CD8-positive, alpha-beta memory T cell (primary cell): ENCODE measurements around the gene UQCR10. TPM values are rescaled to one million over a fixed set of nuclear protein-coding genes. Genes with fewer than 3 reads are reported as not detected.

ENCODE experiments used
- CTCF ChIA-PET: fragments of 350-600 bp; sonication (Branson Sonifier 250); formaldehyde crosslinking; loops from one replicate; lab custom pipeline; 2021; ENCODE audit warnings: antibody characterized with exemption; lab: Charles Lee
- POLR2A ChIA-PET: fragments of 350-600 bp; sonication (Branson Sonifier 250); formaldehyde crosslinking; loops from one replicate; lab custom pipeline; 2021; ENCODE audit warnings: antibody characterized with exemption; lab: Charles Lee
- DNase-seq, 5 donors: peaks; one replicate each; pipeline versions ENCODE4 v3.0.0 to v3.0.0-alpha.2; 2020 to 2022; ENCODE audit warnings: mixed read lengths in 1 of 5
- H3K27ac ChIP-seq: one replicate; pipeline ENCODE4 v1.7.0; 2013; ENCODE audit warnings: low read depth, mild to moderate bottlenecking, low read length, moderate library complexity
- H3K27me3 ChIP-seq: 2 replicates; pipeline ENCODE4 v1.7.0; 2013; ENCODE audit warnings: low read length, mild to moderate bottlenecking; ENCODE audit not compliant: insufficient read depth, poor library complexity, severe bottlenecking
- H3K36me3 ChIP-seq: 2 replicates; pipeline ENCODE4 v1.7.0; 2013; ENCODE audit warnings: mild to moderate bottlenecking, low read length, moderate library complexity; ENCODE audit not compliant: insufficient read depth
- H3K4me1 ChIP-seq: 2 replicates; pipeline ENCODE4 v1.7.0; 2013; ENCODE audit warnings: mild to moderate bottlenecking, low read length, moderate library complexity; ENCODE audit not compliant: insufficient read depth
- H3K4me3 ChIP-seq: 2 replicates; pipeline ENCODE4 v1.7.0; 2013; ENCODE audit warnings: mild to moderate bottlenecking, low read length
- H3K9me3 ChIP-seq: 2 replicates; pipeline ENCODE4 v1.7.0; 2013; ENCODE audit warnings: mild to moderate bottlenecking, low read length
- H3K27ac Mint-ChIP-seq, 8 donors: one replicate each; pipeline ENCODE4 v1.8.0; 2020 to 2021; ENCODE audit warnings: mixed read lengths in 8 of 8, mild to moderate bottlenecking in 6 of 8, inconsistent platforms in 3 of 8, moderate library complexity in 3 of 8
- H3K27me3 Mint-ChIP-seq, 2 donors: one replicate each; pipeline ENCODE4 v1.8.0; 2020 to 2021; ENCODE audit warnings: mixed read lengths in 2 of 2, mild to moderate bottlenecking in 1 of 2, moderate library complexity in 1 of 2
- H3K36me3 Mint-ChIP-seq, 3 donors: one replicate each; pipeline ENCODE4 v1.8.0; 2020 to 2021; ENCODE audit warnings: mixed read lengths in 3 of 3, inconsistent platforms in 1 of 3, mild to moderate bottlenecking in 1 of 3
- H3K4me1 Mint-ChIP-seq, 3 donors: one replicate each; pipeline ENCODE4 v1.8.0; 2020 to 2021; ENCODE audit warnings: mixed read lengths in 3 of 3, inconsistent platforms in 1 of 3, mild to moderate bottlenecking in 1 of 3
- H3K4me3 Mint-ChIP-seq, 7 donors: one replicate each; pipeline ENCODE4 v1.8.0; 2020 to 2021; ENCODE audit warnings: mixed read lengths in 7 of 7, mild to moderate bottlenecking in 6 of 7, moderate library complexity in 4 of 7, inconsistent platforms in 2 of 7
- H3K9me3 Mint-ChIP-seq, 5 donors: one replicate each; pipeline ENCODE4 v1.8.0; 2020 to 2022; ENCODE audit warnings: mixed read lengths in 5 of 5, mild to moderate bottlenecking in 3 of 5, moderate library complexity in 2 of 5, inconsistent platforms in 1 of 5
- polyA plus RNA-seq: library from polyadenylated mRNA; unstranded; fragments of 300-500 nt; fragmentation: Illumina TruSeq; gene quantifications from one replicate; pipeline ENCODE4 v1.2.3, GENCODE V29; 2021
- total RNA-seq, 2 experiments: library from RNA; stranded (reverse); gene quantifications; one replicate each; pipeline ENCODE4 v1.2.3, GENCODE V29; 2021

The UQCR10 gene
- total and polyA plus RNA-seq, 3 experiments from 2014 or later, result 114 to 307 (median 121) TPM

DNA sequence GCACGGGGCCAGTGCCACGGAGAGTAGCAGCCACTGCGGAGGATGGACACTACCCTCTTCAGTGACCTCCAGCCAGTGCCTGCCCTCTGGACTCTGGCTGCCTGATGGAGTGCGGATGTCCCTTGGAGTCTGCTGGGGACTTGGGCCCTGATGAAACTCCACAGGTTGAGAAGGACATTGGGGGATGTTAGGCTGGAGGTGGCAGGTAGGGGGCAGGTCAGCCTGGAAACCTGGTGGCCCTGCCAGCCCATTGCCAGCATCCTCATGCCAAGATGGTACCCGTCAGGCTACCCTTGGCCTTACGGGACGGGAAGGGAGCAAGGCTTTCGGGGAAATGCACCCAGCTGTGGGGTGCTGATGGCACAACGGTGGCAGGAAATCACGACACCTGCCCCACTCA is 43.4 kb upstream of the UQCR10 start:
- Mint-ChIP-seq H3K27me3 (peaks cover 12 to 16% of the 10 kb centered on the region in 2 donors), H3K27ac (no peak overlapping the region), H3K36me3 (no peaks in the 10 kb centered on the region), H3K4me1 (peaks cover 0 to 8% (median 2%) of the 10 kb centered on the region in 3 donors), H3K4me3 (no peak overlapping the region), H3K9me3 (no peaks in the 10 kb centered on the region)
- Histone ChIP-seq H3K27me3 (peaks cover 3% of the 10 kb centered on the region), H3K36me3 (no peaks in the 10 kb centered on the region), H3K4me3 (no peak overlapping the region), H3K9me3 (no peaks in the 10 kb centered on the region), H3K27ac (no peak overlapping the region), H3K4me1 (no peaks in the 10 kb centered on the region)
- DNase-seq, result no peak
- ChIA-PET CTCF (no interaction called here), POLR2A (no interaction called here)

- ChIA-PET POLR2A (no interaction called here), CTCF (no interaction called here)
- no peaks in the 10 kb centered on the region for H3K9me3 Mint-ChIP-seq
- no peak for DNase-seq
- no peaks in the 10 kb centered on the region for H3K4me1 ChIP-seq
- H3K27me3 ChIP-seq, result no peaks in the 10 kb centered on the region
- H3K36me3 Mint-ChIP-seq, result peaks cover 0 to 4% (median 0%) of the 10 kb centered on the region in 3 donors
- H3K9me3 ChIP-seq, result no peaks in the 10 kb centered on the region
- H3K4me3 Mint-ChIP-seq, result no peak overlapping the region
- no peak overlapping the region for H3K27ac ChIP-seq
- H3K4me1 Mint-ChIP-seq, result no peaks in the 10 kb centered on the region
- peak overlapping the region in 1 of 8 donors; percentile 74 for H3K27ac Mint-ChIP-seq
- no peak overlapping the region for H3K4me3 ChIP-seq
- no peaks in the 10 kb centered on the region for H3K36me3 ChIP-seq
- H3K27me3 Mint-ChIP-seq, result peaks cover 5 to 8% of the 10 kb centered on the region in 2 donors
Observed at GRCh38 chr22:29724843-29725242, 42.3 kb upstream of the UQCR10 start.

DNA sequence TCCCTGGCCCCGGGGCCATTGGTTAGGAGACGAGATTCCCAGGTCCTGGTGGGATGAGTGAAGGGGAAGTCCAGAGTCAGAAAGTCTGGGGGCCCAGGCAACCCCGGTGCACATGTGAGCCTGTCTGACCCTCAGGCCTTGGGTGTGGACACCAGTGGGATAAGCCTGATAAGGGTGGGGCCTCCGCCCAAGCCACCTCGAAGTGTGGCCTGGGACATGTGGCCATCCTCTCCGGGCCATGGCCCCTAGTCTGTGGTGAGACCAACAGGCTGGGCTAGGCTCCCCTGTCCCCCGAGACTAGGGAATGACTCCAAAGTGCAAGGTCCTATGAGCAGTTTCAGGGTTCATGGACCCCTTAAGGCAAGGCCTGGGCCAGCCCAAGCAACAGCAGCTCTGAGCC is 41.1 kb upstream of the UQCR10 start:
- no peaks in the 10 kb centered on the region for H3K4me1 Mint-ChIP-seq
- H3K27ac Mint-ChIP-seq, result no peak overlapping the region
- H3K9me3 ChIP-seq, result no peaks in the 10 kb centered on the region
- ChIA-PET CTCF (no interaction called here), POLR2A (no interaction called here)
- no peaks in the 10 kb centered on the region for H3K36me3 ChIP-seq
- peaks cover 5 to 8% of the 10 kb centered on the region in 2 donors for H3K27me3 Mint-ChIP-seq
- no peaks in the 10 kb centered on the region for H3K27me3 ChIP-seq
- H3K36me3 Mint-ChIP-seq, result peaks cover 0 to 11% (median 2%) of the 10 kb centered on the region in 3 donors
- no peaks in the 10 kb centered on the region for H3K4me1 ChIP-seq
- H3K27ac ChIP-seq, result no peak overlapping the region
- no peaks in the 10 kb centered on the region for H3K9me3 Mint-ChIP-seq
- no peak overlapping the region for H3K4me3 ChIP-seq
- peak overlapping the region in 1 of 7 donors; percentile 18 for H3K4me3 Mint-ChIP-seq
- no peak for DNase-seq

DNA sequence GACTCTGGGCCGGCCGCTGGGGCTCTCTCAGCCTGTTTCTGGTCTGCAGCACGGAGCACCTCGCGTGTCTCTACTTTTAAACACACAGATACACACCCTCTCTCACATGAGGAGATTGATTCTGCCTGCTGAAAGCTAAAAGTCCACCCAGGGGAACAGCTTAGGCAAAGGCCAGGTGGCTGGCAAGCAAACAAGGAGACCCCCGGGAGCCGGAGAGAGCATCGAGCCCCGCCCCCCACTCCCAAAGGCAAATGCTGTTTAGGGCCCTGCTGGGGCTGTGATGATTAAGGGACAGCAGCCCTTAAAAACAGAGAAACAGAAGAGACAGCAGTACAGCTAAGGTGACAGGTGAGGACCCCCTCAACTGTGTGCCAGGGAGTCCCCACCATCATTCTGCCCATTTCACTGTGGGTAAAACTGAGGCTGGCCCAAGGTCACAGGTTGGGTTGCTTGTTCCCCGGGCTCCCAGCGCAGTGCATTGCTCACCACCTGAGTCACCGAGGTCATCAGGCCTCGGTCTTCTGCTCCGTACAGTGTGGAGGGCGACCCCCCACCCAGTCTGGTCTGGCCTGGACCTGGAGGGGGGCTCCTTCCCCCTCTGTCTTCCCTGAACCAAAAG is 40.5 kb upstream of the UQCR10 start:
- no peak overlapping the region for H3K27ac ChIP-seq
- ChIA-PET CTCF (no interaction called here), POLR2A (no interaction called here)
- H3K36me3 Mint-ChIP-seq, result peaks cover 0 to 16% (median 5%) of the 10 kb centered on the region in 3 donors
- no peaks in the 10 kb centered on the region for H3K9me3 ChIP-seq
- no peak for DNase-seq
- H3K27me3 Mint-ChIP-seq, result peaks cover 2 to 3% of the 10 kb centered on the region in 2 donors
- no peaks in the 10 kb centered on the region for H3K4me1 Mint-ChIP-seq
- H3K27ac Mint-ChIP-seq, result no peak overlapping the region
- no peaks in the 10 kb centered on the region for H3K4me1 ChIP-seq
- H3K4me3 Mint-ChIP-seq, result no peak overlapping the region
- H3K27me3 ChIP-seq, result no peaks in the 10 kb centered on the region
- H3K4me3 ChIP-seq, result no peak overlapping the region
- H3K9me3 Mint-ChIP-seq, result no peaks in the 10 kb centered on the region
- H3K36me3 ChIP-seq, result no peaks in the 10 kb centered on the region

DNA sequence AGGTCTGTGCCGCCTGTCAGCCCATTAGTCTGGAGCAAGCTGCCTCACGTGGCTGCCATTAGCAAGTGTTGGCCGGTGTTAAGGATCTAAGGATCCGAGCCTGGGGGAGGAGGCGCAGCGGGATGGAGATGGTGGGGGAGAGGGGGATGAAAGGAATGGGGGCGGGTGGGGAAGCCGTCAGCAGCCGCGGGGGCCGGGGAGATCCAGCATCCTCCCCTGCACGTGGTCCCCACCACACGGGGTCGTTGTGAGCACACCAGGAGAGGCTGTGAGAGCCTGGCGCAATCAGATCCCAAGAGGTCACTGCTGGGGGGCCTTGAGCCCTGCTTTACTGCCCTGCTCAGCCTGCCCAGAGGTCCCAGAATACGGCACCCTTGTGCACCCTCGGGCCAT is 40.0 kb upstream of the UQCR10 start:
- Mint-ChIP-seq H3K4me3 (no peak overlapping the region), H3K27me3 (peaks cover 0 to 2% of the 10 kb centered on the region in 2 donors), H3K9me3 (no peaks in the 10 kb centered on the region), H3K4me1 (no peaks in the 10 kb centered on the region), H3K36me3 (peaks cover 0 to 20% (median 9%) of the 10 kb centered on the region in 3 donors), H3K27ac (no peak overlapping the region)
- Histone ChIP-seq H3K36me3 (no peaks in the 10 kb centered on the region), H3K27me3 (no peaks in the 10 kb centered on the region), H3K4me3 (no peak overlapping the region), H3K9me3 (no peaks in the 10 kb centered on the region), H3K4me1 (no peaks in the 10 kb centered on the region), H3K27ac (no peak overlapping the region)
- ChIA-PET POLR2A (no interaction called here), CTCF (no interaction called here)
- DNase-seq, result no peak

- no peak overlapping the region for H3K27ac Mint-ChIP-seq
- no peak overlapping the region for H3K4me3 ChIP-seq
- no peaks in the 10 kb centered on the region for H3K9me3 ChIP-seq
- no peaks in the 10 kb centered on the region for H3K4me1 ChIP-seq
- DNase-seq, result no peak
- H3K27me3 Mint-ChIP-seq, result peaks cover 0 to 2% of the 10 kb centered on the region in 2 donors
- H3K4me1 Mint-ChIP-seq, result no peaks in the 10 kb centered on the region
- H3K27me3 ChIP-seq, result no peaks in the 10 kb centered on the region
- no peaks in the 10 kb centered on the region for H3K9me3 Mint-ChIP-seq
- H3K36me3 Mint-ChIP-seq, result peaks cover 0 to 29% (median 11%) of the 10 kb centered on the region in 3 donors
- no peak overlapping the region for H3K27ac ChIP-seq
- ChIA-PET POLR2A (no interaction called here), CTCF (no interaction called here)
- no peaks in the 10 kb centered on the region for H3K36me3 ChIP-seq
- no peak overlapping the region for H3K4me3 Mint-ChIP-seq
Observed at GRCh38 chr22:29729161-29729560, 38.0 kb upstream of the UQCR10 start.

DNA sequence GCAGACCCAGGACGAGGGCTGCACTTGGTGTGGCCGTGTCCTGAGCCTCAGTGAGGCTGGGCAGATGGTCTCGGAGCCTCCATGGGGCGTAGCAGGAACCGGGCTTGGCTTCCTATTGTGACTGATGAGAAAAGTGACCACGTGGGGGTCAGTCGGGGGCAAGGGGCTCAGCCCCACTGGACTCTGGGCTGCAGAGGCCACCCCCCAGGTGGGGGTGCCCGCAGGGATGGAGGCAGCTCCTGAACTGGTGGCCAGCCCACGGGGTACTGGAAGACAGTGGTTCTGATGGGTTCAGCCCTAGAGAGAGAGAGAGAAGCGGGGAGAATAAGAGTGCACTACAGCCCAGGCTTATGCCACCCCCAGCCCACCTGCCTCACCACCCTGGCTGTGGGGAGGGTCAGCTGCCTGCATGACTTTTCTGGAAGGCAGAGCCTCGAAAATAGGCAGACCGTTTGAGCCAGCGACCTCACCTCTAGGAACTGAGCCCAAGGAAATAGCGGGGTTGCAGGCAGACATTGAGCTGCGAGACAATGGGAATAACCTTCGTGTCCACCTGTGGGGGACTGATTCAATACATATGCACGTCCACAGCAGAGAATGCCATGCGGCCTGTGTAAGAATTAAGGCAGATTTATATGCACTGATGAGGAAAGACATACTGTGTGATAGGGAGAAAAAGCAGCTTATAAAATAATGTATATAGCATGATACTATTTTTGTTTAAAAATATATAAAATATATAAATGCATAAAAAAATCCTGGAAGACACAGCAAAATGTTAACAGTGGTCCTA is 35.9 kb upstream of the UQCR10 start:
- Histone ChIP-seq H3K9me3 (no peaks in the 10 kb centered on the region), H3K27ac (no peak overlapping the region), H3K4me1 (no peaks in the 10 kb centered on the region), H3K27me3 (no peaks in the 10 kb centered on the region), H3K36me3 (no peaks in the 10 kb centered on the region), H3K4me3 (no peak overlapping the region)
- Mint-ChIP-seq H3K27ac (no peak overlapping the region), H3K27me3 (peaks cover 0 to 2% of the 10 kb centered on the region in 2 donors), H3K4me1 (no peaks in the 10 kb centered on the region), H3K36me3 (peaks cover 0 to 41% (median 11%) of the 10 kb centered on the region in 3 donors), H3K9me3 (no peaks in the 10 kb centered on the region), H3K4me3 (no peak overlapping the region)
- ChIA-PET POLR2A (no interaction called here), CTCF (no interaction called here)
- no peak for DNase-seq

- H3K4me1 Mint-ChIP-seq, result no peaks in the 10 kb centered on the region
- peaks cover 0 to 2% of the 10 kb centered on the region in 2 donors for H3K27me3 Mint-ChIP-seq
- H3K27ac Mint-ChIP-seq, result no peak overlapping the region
- CTCF ChIA-PET, result no interaction called here
- Histone ChIP-seq H3K9me3 (no peaks in the 10 kb centered on the region), H3K27ac (no peak overlapping the region), H3K36me3 (no peaks in the 10 kb centered on the region), H3K4me1 (no peaks in the 10 kb centered on the region), H3K4me3 (no peak overlapping the region), H3K27me3 (no peaks in the 10 kb centered on the region)
- DNase-seq, result no peak
- H3K4me3 Mint-ChIP-seq, result no peak overlapping the region
- POLR2A ChIA-PET, result no interaction called here
- peaks cover 0 to 50% (median 11%) of the 10 kb centered on the region in 3 donors for H3K36me3 Mint-ChIP-seq
- no peaks in the 10 kb centered on the region for H3K9me3 Mint-ChIP-seq
Observed at GRCh38 chr22:29732883-29733282, 34.3 kb upstream of the UQCR10 start.
